ENCODE measurements around the gene AOPEP.

The AOPEP gene

GRCh38 chr9:94904806-94905205 lies 178.3 kb downstream of the AOPEP start:
- no peak for DNase-seq

GRCh38 chr9:94905606-94906005 lies 179.1 kb downstream of the AOPEP start:
- no peak for DNase-seq

- DNase-seq, result no peak
Observed at GRCh38 chr9:94906181-94906580, 179.7 kb downstream of the AOPEP start.

GRCh38 chr9:94906713-94907112 lies 180.2 kb downstream of the AOPEP start:
- DNase-seq, result no peak

DNA sequence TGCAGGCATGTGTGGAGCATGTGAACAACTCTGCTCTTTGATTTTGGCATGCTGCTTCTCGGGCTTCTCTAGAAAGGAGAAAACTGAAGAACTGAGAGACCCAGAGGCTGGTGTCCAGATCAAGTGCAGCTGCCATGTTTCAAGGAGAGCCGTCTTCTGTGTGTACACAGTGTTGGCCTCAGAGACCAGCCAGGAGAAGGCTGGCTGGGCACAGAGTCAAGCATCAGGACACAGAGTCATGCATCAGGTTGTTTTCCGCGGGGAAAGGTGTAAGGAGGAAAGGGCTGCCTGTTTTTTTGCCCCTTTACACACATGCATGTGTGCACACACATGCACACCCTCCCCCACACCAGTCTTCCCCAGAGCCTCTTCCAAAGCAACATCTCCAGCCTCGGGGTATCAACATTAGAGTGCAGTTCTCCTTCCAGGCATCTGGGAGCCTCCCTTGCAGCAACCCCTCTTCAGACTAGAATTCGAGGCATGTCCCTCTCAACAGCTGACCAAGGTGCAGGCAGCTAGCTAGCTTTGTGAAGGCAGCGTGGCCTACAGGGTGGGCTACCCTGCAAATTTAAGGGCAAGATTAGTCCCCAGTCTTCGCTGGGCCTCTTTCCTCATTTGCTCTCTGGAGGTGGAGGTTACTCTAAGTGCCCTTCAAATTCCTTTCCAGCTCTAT lies 180.9 kb downstream of the AOPEP start:
- no peak for DNase-seq

DNA sequence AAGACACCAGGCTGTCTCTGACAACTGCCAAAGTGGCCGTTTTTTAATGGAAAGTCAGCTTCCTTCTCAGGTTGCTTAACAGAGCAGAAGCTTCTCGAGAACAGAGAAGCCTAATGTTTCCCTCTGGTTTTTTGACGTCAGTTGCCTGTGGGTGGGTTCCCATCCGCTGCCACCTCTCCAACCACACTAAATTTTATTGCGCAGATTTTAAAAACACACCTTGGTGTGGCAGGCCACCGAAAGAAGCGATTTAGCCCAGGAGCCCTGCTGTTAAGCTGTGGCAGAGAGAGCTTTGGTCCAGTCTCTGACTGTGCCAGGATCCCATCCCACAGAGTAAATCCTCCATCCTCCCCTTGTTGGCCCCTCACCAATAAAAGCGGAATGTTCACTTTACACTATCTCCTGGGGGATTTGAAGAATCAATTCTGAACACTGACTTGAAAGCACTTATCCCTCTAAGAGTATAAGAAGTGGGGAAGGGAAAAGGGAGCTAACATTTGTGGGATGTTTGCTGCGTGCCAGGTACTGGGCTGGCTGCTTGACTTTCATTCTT lies 181.6 kb downstream of the AOPEP start:
- DNase-seq, result peak; percentile 33

DNA sequence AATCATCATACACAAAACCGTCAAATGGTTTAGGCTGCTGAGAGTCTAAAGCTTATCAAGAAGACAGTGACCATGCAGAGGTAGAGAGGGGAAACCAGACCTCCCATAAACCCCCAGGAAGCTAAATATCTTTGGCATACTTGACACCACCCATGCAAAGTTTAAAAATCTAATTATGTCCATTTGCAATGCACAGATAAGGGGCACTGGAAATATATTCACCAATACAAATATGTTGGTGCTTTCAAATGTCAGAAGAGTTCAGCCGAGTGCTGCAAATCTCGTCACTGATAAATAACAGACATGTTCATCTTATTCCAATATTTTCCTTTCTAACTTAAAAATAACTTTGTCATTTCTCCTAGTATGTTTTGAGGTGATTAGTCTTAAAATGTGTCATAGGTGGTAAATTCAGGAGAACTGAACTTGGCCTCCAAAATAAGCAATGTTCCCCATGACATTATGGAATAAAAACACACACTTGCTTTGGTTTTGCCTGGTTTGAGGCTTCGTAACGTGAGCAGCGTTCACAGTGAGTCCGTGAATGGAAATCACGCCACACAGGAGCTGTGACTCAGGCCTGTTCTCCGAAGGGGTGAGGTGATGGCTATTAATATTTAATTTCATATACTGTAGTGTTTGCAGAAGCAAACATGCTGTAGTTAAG lies 182.2 kb downstream of the AOPEP start:
- no peak for DNase-seq

DNA sequence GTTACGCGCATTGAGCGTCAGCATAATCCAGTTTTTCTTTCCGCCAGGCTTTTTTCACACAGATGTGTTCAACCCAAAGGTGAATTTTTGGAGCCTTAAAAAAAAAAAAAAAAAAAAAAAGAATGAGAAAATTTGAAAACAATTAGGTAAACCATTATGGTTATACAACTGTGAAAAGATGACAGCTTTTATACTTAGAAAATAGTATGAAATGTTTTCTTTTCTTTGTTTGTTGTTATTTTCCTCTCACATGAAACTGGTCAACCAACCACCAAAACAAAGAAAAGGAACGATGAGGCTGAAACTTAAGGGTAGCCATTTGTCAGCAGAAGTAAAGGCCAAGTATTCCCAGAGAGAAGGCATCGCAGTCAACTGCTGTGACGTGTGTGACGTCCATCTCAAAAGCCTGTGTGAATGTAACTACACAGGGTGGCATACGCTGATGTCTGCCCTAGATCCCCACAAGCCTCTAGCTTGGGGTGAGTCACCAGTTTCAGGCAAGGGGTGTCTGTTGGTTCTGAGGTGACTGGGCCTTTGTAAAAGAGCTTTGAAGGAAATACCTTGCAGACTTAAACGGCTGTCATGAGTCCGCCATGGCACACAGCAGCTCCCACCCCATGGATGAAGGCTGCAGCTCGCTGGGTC lies 182.9 kb downstream of the AOPEP start:
- no peak for DNase-seq

DNA sequence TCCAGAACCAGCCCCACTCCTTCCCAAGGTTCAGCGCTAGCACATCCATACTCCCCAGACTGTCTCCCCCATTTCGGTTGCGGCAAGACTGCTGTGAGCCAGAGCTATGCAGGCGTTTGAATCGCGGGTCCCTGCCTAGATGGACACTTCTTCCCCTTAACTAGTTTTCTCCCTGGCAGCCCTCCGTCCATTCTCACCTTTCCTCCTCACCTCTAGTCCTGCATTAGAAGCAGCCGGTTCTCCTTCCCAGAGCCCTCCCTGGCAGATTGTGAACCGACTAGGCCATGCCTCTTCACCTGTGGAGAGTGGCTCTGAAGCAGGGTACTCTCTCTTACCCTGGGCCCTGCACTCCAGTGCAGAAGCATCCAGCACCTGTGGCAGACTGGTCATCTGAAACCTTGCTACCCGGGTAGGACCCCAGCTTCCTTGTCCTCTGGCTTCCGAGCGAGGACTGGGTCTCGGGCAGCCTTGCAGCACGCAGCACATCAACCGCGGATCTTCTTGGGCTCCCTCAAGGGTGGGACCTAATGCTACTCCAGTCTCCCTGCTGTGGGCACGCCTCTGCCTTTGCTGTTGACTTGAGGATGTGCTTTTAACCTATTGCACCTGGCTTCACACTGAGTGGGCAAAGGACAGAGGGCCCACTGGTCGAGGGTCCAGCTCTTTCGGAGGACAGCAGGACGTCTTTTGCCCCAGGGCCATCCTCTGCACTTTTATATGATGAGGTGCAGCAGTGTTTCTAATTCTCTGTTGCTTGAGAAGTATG lies 183.6 kb downstream of the AOPEP start:
- DNase-seq, result no peak

- no peak for DNase-seq
Observed at GRCh38 chr9:94911211-94911610, 184.7 kb downstream of the AOPEP start.

GRCh38 chr9:94911986-94912635 lies 185.6 kb downstream of the AOPEP start:
- DNase-seq, result no peak

DNA sequence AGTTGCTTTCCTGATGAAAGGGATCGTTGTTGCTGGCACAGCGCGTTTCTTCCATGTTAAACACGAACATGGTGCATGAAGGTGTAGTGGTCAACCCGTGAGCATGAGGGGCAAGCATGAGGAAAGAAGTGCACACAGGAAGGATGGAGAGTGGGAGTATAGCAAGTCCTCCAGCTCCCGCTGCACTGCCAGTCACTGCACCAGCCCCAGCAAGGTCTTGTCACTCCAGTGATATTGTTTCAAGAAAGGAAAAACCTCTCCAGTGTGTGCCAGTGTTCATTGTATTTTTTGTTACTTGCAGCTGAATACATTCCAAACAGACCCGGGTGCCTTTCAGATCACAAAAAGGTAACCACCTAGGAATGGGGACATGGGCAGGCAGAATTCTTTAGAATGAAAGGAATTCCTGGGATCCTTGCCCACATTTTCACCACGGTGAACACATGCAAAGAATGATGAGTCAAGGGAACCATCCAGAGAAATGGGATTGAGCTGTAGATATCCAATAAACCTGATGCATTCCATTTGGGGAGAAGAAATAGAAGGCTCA lies 186.3 kb downstream of the AOPEP start:
- no peak for DNase-seq

- DNase-seq, result no peak
Observed at GRCh38 chr9:94913550-94913949, 187.1 kb downstream of the AOPEP start.

DNA sequence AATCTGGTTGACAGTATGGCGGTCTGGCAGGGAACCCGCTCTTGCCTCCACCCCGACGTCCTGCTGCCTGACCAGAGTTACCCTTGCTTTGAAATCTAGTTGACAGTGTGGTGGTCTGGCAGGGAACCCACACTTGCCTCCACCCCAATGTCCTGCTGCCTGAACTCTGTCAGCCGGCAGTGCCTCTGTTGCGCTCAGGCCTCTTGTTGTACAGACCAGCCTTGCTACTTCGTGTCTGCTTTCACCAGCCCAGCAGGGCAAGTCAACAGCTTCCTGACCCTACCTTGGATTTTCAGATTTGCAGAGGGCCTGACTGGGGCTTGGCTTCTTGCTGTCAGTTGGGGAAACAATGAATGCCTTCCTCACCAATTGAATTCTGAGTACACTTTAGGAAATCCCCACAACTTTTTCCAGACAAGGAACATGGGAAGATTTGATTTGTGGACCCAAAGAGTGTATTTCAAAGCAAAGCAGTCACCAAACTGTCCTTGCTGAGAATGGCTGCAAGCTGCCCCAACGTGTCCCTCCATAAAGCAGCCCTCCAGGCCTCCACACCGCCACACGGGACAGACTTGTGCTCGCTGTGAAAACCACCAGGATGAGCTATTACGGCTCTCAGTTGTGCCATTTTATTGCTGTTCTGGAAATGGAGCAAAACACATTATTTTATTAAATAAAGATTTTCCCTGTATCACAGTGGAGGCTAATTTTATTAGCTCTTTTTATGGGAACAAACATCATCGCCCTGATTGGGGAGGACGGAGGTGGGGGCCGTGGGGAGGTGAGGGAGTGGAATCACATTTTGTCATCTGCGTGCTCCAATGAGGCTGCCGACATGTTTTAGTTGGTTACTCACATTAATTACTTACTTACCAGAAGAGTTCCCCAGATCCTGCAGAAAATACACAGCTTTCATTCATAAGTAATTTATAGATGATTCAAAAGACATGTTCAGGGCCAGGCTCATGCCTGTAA lies 189.3 kb downstream of the AOPEP start:
- DNase-seq, result no peak

GRCh38 chr9:94916956-94917355 lies 190.5 kb downstream of the AOPEP start:
- DNase-seq, result no peak

DNA sequence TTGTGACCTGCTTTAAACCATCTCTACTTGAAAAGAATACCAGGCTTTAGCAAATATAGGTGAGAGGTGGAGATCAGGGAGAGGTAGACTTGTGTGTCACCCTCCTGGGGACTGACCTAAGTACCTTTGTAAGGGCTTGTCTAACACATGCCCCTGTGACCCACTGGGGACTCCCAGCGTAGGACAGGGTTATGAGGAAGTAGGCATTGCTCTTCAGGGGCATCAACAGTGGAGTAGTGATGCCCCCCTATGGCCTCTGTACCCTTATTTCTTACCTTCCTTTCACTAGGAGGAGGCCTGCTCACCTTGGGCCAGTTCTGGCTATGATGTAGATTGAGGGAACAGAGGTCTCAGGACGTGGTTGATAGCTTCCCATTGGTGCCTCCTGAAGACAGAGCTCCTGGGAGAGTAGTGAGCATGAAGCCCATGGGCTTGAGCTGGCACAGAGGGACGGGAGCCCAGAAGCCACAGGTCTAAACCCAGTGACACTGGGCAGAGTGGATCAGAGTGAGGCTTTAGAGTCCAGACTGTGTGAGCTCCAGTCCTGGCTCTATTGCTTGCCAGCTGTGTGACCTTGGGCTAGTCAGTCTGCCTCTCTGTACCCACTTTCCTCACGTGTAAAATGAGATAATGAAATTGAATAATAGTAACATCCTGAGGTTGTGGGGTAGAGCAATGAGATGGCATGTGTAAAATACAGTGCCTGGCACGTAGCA lies 191.7 kb downstream of the AOPEP start:
- DNase-seq, result peak; percentile 19

DNA sequence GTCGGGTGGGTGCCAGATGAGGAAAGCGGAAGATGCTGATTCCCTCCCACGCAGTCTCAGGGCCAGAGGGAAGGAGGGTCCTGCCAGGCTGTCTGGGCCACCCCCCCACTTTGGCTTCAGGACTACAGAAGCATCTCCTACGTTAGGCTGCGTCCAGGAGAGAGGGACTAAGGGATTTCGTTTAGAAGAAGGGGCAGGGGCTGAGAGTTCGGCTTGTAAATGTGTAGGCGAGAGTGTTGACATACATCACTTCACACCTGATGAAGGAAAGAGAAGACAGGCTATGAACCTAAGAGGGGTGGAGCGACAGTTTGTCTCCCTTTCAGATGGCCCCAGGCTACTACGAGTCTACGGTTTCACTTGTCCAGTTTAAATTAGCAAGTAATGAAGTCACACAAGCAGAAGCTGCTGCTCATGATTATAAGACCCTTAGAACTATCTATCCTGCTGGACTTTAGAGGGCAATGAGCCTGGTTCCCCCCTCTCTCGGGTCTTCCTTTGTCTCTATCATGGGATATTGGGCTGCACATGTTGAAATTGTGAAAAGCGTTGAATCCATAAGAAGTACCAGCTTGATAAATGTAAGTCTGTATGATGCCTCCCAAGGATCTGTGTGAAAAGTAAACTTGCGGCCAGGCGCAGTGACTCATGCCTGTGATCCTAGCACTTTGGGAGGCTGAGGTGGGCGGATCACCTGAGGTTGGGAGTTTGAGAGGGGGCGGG lies 193.0 kb downstream of the AOPEP start:
- no peak for DNase-seq

- no peak for DNase-seq
Observed at GRCh38 chr9:94920420-94921091, 194.1 kb downstream of the AOPEP start.

GRCh38 chr9:94921092-94921471 lies 194.6 kb downstream of the AOPEP start:
- no peak for DNase-seq
